ENCODE data around the gene CCNE1. TPM values are rescaled to one million over a fixed set of nuclear protein-coding genes. Genes with fewer than 3 reads are reported as not detected.
"Not testable (repeated sequence)": the region's sequence is repeated elsewhere in the genome, so short reads cannot be mapped to it uniquely, and the experiment has no call there.

The CCNE1 gene
- total RNA-seq, 1 donor from 2014 or later, result 4.1 TPM

- ATAC-seq, result no peak
- DNase-seq (ENCODE audit: low spot score), result no peak
- intact Hi-C loops (cut with DNase I), result no loop called here
Observed at GRCh38 chr19:29809795-29810503, 1.8 kb upstream of the CCNE1 start.

DNA sequence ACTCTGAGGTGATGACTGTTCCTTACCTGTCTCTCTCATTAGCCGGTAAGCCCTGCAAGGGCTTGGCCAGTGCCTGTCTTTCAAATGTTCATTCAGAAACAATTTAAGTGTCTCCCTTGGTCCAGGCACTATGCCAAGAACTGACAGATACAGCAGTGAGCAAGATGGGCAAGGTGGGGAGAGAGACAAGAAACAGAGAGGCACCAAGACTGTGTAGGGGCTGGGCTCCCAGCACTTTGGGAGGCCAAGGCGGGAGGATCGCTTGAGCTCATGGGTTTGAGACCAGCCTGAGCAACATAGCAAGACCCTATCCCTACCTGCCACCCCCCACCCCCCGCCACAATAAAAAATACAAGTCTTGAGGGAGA, 1.3 kb upstream of the CCNE1 start:
- ATAC-seq (no peak), DNase-seq (ENCODE audit: low spot score) (no peak)
- intact Hi-C loops (cut with DNase I), result no loop called here

DNA sequence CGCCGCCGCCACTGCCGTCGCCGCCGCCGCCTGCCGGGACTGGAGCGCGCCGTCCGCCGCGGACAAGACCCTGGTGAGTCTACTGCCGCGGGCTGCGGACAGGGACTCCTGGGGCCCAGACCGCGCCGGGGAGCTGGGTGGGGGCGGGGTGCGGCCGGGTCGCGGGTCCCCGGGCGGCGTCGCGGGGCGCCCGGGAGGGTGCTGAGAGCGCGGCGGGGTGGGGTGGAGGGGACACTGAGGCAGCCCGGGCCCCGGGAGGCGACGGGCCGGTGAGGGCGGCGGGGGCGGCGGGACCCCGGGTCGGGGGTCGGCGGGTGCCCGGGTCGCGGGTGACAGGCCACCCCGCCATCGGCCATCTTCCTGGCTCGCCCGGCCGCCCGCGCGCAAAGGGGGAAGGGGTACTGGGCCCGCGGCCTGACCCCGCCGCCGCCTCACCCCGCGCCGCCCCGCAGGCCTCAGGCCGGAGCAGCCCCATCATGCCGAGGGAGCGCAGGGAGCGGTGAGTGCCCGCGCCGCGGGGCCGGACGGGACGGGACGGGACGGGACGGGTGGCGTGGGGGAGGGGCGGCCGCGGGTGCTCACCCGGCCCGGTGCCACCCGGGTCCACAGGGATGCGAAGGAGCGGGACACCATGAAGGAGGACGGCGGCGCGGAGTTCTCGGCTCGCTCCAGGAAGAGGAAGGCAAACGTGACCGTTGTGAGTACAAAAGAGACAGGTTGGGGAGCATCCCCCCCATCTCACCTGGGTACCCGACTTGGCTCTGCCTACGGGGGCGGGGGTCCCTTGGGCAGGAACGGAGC, 489 bp downstream of the CCNE1 start:
- DNase-seq (ENCODE audit: low spot score), result no peak
- no peak for ATAC-seq
- intact Hi-C loops (cut with DNase I), result no loop called here

DNA sequence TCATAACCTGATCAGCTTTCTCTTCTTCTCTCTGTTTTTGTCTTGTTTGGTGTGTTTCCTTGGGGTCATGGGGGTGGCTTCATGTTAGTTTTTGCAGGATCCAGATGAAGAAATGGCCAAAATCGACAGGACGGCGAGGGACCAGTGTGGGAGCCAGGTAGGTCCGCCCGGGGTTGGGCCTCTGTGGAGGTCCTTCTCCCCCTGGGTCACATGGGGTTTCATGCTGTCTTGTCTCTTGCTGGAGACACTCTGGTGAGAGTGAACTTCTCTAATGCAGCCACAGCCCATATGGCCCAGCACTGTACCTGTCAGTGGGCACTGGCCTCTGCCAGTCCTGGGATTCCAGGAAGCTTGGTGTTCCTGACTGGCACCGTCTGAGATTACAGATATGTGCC, 1.1 kb downstream of the CCNE1 start:
- ATAC-seq (no peak), DNase-seq (ENCODE audit: low spot score) (no peak)
- intact Hi-C loops (cut with DNase I), result no loop called here

- intact Hi-C loops (cut with DNase I), result no loop called here
Observed at GRCh38 chr19:29813642-29814041, 1.9 kb downstream of the CCNE1 start.

GRCh38 chr19:29815231-29815630, 3.4 kb downstream of the CCNE1 start:
- intact Hi-C loops (cut with DNase I), result no loop called here
- DNase-seq (ENCODE audit: low spot score), result no peak

More at GRCh38 chr19:29813642-29814041, 1.9 kb downstream of the CCNE1 start:
- no peak for DNase-seq (ENCODE audit: low spot score)
- no peak for ATAC-seq

DNA sequence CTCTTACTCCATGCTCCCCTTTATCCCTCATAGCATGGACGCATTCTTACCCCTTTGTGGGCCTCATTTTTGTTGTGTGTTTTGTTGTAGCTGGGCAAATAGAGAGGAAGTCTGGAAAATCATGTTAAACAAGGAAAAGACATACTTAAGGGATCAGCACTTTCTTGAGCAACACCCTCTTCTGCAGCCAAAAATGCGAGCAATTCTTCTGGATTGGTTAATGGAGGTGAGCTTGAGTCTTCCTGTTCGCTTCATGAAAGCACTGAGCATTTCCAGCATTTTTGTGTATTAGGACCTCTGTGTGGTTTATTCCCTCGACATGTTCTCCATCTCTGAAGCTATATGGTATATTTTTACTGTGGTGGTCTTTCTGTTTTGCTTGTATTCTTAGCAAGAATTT, 5.5 kb downstream of the CCNE1 start:
- intact Hi-C loops (cut with DNase I), result no loop called here
- ATAC-seq (no peak), DNase-seq (ENCODE audit: low spot score) (no peak)

More at GRCh38 chr19:29815231-29815630, 3.4 kb downstream of the CCNE1 start:
- ATAC-seq, result no peak

GRCh38 chr19:29819300-29819699, 7.5 kb downstream of the CCNE1 start:
- DNase-seq (ENCODE audit: low spot score), result no peak
- ATAC-seq, result no peak
- intact Hi-C loops (cut with DNase I), result no loop called here

DNA sequence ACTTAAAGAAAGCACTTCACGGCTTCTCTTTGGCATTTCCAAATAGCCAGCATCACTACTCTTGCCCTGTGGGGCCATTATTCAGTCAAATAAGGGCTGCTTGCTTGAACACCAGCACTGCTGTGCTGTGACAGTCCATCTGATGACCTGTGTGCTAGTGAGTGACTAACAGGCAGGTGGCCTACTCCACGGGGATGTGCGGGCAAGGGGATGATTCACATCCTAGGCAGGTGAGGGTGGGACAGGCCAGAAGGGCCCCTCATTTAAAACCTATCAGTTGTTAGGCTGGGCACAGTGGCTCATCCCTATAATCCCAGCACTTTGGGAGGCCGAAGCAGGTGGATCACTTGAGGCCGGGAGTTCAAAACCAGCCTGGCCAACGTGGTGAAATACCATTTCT, 8.2 kb downstream of the CCNE1 start:
- DNase-seq (ENCODE audit: low spot score), result no peak
- ATAC-seq, result no peak
- intact Hi-C loops (cut with DNase I), result no loop called here

DNA sequence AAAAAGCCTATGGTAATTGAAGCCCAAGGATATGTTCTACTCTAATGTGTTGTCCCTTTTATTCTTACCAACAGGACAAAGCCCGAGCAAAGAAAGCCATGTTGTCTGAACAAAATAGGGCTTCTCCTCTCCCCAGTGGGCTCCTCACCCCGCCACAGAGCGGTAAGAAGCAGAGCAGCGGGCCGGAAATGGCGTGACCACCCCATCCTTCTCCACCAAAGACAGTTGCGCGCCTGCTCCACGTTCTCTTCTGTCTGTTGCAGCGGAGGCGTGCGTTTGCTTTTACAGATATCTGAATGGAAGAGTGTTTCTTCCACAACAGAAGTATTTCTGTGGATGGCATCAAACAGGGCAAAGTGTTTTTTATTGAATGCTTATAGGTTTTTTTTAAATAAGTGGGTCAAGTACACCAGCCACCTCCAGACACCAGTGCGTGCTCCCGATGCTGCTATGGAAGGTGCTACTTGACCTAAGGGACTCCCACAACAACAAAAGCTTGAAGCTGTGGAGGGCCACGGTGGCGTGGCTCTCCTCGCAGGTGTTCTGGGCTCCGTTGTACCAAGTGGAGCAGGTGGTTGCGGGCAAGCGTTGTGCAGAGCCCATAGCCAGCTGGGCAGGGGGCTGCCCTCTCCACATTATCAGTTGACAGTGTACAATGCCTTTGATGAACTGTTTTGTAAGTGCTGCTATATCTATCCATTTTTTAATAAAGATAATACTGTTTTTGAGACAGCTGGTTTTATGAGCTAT, 12.0 kb downstream of the CCNE1 start:
- DNase-seq (ENCODE audit: low spot score), result no peak
- ATAC-seq, result no peak
- intact Hi-C loops (cut with DNase I), result no loop called here

DNA sequence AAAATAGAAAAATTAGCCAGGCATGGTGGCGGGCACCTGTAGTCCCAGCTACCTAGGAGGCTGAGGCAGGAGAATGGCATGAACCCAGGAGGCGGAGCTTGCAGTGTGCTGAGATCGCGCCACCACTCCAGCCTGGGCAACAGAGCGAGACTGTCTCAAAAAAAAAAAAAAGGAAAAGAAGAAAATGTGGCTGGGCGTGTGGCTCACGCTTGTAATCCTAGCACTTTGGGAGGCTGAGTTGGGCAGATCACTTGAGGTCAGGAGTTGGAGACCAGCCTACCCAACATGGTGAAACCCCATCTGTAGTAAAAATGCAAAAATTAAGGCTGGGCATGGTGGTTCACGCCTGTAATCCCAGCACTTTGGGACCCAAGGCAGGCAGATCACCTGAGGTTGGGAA, 13.5 kb downstream of the CCNE1 start:
- intact Hi-C loops (cut with DNase I); DNase-seq (ENCODE audit: low spot score); ATAC-seq: not testable (repeated sequence)

GRCh38 chr19:29831041-29831548, 19.3 kb downstream of the CCNE1 start:
- intact Hi-C loops (cut with DNase I), result no loop called here
- peak; percentile 37 for DNase-seq (ENCODE audit: low spot score)

GRCh38 chr19:29831686-29832085, 19.9 kb downstream of the CCNE1 start:
- ATAC-seq (no peak), DNase-seq (ENCODE audit: low spot score) (peak; percentile 19)
- intact Hi-C loops (cut with DNase I), result no loop called here

More at GRCh38 chr19:29831041-29831548, 19.3 kb downstream of the CCNE1 start:
- no peak for ATAC-seq

- DNase-seq (ENCODE audit: low spot score) (no peak), ATAC-seq (no peak)
- intact Hi-C loops (cut with DNase I), result no loop called here
Observed at GRCh38 chr19:29832801-29833200, 21.0 kb downstream of the CCNE1 start.

- DNase-seq (ENCODE audit: low spot score), result no peak
- intact Hi-C loops (cut with DNase I), result no loop called here
- ATAC-seq, result no peak
Observed at GRCh38 chr19:29833614-29834261, 21.9 kb downstream of the CCNE1 start.

GRCh38 chr19:29834991-29835846, 23.4 kb downstream of the CCNE1 start:
- DNase-seq (ENCODE audit: low spot score) (no peak), ATAC-seq (no peak)
- intact Hi-C loops (cut with DNase I), result no loop called here

DNA sequence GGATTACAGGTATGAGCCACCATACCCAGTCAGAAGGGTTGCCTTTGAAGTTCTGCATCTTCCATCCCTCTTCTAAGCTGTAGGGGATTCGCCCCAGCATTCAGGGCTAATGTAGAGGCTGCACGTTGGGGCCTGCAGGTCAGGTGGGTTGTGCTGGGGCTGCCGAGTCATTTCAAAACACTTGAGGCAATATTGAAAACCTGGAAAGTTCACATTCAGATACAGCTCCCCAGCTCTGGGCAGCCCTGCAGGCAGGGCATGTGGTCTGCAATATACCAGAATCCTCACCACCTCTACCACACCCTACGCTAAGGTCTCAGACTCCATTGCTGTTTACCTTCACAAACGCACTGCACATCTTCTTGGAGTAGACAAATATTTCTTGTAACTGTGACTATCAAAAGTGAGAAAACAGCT, 24.6 kb downstream of the CCNE1 start:
- ATAC-seq (no peak), DNase-seq (ENCODE audit: low spot score) (no peak)
- intact Hi-C loops (cut with DNase I), result no loop called here

- intact Hi-C loops (cut with DNase I), result no loop called here
Observed at GRCh38 chr19:29837448-29837981, 25.7 kb downstream of the CCNE1 start.

More at GRCh38 chr19:29837448-29837981, 25.7 kb downstream of the CCNE1 start:
- no peak for DNase-seq (ENCODE audit: low spot score)
- ATAC-seq, result no peak
